T47D (cell line): ENCODE results near the gene C2CD4A.
A peak's percentile ranks its signal among the peaks of the same experiment; 100 is the strongest.

Source experiments
- DNase-seq, 2 experiments: peaks; one replicate each; pipeline versions ENCODE4 v3.0.0 to v3.0.0-alpha.2; 2011 to 2012; ENCODE audit warnings: low read depth in 1 of 2, low spot score in 1 of 2
- JUND ChIP-seq: IDR thresholded peaks from 2 replicates; pipeline ENCODE4 v1.6.1; 2012; ENCODE audit warnings: low read depth
- in situ Hi-C: cut with HindIII; loops from 2 replicates; pipeline ENCODE4 v1.10.0; 2016; ENCODE audit warnings: low sequenced_read_pairs, low pct_unique_long_range_greater_than_20kb

The C2CD4A gene

DNA sequence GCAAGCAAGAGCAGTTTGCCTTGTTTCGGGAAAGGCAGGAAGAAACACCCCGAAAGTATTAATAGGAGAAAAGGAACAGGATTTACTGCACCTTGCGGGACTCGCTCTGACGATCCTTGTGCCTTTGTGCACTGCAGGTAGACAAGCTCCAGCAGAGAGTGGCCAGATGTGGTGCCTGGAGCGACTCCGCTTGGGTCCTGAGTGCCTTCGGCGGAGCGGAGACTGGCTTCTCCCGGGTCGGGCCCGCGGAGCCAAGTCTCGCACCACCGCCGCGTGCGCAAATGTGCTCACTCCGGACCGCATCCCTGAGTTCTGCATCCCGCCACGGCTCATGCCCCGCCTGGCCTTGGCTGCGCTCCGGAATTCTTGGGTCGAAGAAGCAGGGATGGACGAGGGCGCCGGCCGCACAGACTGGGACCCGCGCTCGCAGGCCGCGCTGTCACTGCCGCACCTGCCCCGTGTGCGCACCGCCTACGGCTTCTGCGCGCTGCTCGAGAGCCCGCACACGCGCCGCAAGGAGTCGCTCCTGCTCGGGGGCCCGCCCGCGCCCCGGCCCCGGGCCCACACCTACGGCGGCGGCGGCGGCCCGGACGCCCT lies 769 bp downstream of the C2CD4A start:
- DNase-seq = peak in 1 of 2 experiments; percentile 37
- in situ Hi-C loops = no loop called here
- TF ChIP-seq JUND = no peak

DNA sequence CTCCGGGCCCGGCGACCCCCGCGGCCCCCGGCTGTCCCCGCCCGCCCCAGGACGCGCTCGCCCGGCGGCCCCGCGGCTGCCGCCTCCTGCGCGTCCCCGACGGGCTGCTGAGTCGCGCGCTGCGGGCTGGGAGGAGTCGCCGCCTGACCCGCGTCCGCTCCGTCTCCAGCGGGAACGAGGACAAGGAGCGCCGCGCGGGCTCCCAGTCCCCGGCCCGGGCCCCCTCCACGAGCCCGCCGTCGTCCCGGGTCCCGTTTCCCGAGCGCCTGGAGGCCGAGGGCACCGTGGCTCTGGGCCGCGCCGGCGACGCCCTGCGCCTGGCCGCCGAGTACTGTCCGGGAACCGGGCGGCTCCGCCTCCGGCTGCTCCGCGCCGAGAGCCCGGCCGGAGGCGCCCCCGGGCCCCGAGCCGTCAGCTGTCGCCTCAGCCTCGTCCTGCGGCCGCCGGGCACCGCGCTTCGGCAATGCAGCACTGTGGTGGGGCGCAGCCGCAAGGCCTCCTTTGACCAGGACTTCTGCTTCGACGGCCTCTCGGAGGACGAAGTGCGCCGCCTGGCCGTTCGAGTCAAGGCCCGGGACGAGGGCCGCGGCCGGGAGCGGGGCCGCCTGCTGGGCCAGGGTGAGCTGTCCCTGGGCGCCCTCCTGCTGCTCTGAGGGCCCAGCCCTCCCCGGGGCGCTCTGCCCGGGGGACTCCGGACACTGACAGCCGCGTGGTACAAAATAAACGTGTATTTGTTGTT lies 1.5 kb downstream of the C2CD4A start:
- TF ChIP-seq JUND = no peak
- DNase-seq = peak in 1 of 2 experiments; percentile 58
- in situ Hi-C loops = no loop called here

DNA sequence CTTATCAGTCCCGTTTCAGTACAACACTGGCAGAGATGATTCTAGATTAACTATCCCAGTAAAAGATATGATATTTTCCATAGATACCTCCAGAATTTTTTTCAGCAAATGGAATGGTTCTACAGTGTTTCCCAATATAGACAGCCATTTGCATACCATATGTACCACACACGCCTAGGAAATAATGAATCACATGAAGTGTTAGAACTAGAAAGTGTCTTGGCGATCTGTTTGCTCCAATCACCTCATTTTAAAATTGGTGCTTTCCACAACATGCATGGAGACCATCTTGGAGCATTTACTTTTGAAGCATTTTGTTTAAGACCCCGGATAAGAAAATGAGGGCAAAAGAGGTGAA lies 2.0 kb downstream of the C2CD4A start:
- in situ Hi-C loops = no loop called here
- DNase-seq = no peak
- TF ChIP-seq JUND = no peak

DNA sequence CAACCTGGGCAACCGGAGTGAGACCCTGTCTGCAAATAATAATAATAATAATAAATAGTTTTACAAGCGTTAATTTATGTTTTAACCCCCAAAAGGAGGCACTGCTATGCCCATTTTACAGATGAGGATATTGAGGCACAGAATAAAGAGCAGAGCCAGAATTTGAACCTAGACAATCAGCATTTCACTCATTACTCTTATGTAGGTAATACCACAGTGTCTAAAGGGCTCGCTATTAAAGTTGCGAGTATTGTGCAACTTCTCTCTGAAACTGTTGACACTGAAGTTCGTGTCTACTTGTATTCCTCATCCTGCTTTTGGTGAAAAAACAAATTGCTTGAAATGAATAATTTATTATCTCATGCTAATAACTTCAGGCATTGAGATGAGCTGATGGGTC lies 2.8 kb downstream of the C2CD4A start:
- no peak for TF ChIP-seq JUND
- in situ Hi-C loops = no loop called here
- DNase-seq = no peak

DNA sequence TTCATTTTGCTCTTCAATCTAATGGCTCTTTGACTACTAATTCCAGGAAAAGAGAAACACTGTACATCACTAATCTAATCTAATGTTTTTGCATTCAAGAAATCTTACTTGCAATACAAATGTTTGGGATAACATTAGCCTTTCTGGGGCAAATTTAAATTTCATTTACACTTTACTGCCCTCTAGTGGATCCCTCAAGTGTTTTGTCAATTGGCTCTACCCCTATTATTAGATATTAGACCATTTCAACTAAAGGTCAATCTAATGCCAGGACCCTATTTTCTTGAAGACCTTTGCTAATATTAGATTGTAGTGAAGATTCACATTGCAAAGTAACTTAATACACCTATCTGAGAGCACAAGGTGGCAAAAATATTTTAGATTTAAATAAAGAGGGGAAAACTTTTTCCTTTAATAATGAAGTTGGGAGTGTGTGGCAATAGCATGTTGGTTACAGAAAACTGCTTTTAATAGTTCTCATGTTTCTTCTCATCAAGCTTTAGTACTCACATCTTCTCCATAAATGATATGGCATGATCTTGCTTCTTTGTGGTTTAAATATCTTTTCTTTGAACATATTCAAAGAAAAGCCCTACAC lies 5.0 kb downstream of the C2CD4A start:
- peak; percentile 28 to 48 for DNase-seq
- in situ Hi-C loops = no loop called here
- no peak for TF ChIP-seq JUND

DNA sequence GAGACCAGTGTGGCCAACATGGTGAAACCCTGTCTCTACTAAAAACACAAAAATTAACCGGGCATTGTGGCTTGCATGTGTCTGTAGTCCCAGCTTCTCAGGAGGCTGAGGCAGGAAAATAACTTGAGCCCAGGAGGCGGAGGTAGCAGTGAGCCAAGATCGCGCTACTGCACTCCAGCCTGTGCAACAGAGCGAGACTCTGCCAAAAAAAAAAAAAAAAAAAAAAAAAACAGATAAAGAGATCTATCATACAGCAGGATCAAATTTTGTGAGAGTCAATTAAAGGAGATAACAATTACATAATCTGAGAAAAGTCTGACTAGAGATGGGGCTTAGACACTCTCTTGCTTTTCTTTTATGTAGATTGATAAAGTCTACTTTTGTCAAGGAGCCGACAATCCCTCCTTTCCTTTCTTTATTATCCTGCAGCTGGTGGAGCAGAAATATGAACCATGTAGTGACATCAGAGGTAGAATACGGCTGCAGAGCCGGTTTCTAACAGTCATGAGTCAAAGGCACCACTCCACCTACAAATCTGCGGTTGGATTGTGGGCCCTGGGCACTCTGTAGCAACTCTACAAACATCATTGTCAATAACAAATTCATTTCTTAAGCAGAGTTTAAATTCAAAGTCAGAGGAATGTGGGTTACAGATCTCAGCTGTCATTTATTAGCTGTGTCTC lies 9.0 kb downstream of the C2CD4A start:
- no peak; the same call in 1 of the 2 replicates for TF ChIP-seq JUND
- DNase-seq = peak; percentile 19 to 92
- in situ Hi-C loops = no loop called here

DNA sequence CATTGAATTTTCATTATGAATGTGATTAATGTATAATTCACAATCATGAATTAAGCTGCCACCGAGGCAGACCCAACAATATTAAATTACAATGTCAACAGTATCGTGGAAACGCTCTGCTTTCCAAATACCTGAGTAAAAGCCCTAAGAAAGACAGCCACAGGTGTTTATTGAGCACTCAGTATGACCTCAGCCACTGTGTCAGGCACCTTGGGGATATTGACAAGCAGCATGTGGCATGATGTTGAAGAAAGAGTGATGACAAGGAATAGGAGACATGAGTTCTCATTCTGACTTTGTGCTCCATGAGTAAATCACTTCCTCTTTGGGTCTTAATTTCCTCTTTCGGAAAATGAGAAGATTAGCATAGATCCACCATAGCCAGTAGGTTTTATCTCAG lies 12.8 kb downstream of the C2CD4A start:
- TF ChIP-seq JUND = no peak
- in situ Hi-C loops = no loop called here
- DNase-seq = peak in 1 of 2 experiments; percentile 35

DNA sequence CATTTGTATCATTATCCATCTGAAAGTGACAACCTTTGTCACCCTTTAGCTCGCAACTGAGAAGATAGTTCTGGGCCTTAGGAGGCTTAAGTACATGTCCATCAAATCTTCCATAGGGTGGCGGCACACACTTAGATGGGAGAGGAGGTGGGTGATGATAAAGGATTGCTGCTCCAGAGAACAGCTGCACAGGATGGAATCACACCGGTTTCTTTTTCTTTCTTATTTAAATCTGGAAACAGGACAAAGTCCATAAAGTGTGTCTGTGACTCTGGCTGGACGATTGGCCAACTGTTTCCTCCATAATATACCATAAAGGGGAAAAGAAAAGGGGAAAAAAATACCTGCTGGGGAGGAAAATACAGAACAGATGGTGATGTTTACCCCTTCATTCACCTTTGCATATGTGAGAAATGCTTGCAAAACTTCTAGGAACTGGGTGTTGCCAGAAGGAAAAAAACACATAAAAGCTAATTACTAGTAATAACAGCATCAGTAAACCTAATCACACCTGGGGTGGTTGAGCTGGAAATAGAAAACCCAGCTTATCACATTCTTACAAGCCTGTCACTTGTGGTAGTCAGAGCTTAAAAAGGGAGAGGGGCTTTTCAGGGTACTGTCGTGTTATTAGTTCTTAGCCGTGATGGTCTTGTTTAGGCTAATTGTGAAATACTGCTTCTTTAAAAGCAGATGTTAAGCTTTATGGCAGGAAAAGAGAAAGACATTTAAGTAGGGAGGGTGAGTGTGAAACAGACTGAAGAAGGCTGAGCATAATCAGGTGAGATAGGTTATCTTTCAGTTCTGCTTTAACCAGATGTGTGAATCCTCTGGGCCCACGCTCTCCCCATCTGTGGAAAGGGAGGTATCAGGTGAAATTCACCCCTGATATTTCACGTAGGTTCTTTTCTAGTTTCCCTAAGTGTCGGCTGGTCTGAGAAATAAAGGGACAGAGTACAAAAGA lies 16.7 kb downstream of the C2CD4A start:
- no peak for DNase-seq
- no peak for TF ChIP-seq JUND
- in situ Hi-C loops = no loop called here

DNA sequence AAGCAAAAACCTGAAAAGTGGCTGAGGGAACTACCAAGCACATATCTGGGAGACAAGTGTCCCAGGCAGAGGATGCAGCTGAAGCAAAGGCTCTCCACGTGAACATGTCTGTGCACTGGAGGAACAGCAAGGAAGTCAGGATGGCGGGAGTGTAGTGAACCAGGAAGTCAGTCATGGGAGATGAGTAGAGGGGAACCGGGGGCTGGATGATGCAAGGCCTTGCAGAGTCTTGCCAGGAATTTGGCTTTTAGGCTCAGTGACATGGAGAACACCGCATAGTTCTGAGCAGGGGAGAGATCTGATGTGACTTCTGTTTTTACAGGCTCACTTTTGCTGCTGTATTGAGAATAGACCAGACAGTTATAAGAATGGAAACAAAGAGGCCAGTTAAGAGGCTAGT lies 19.0 kb downstream of the C2CD4A start:
- no peak for TF ChIP-seq JUND
- in situ Hi-C loops = no loop called here
- DNase-seq = no peak

DNA sequence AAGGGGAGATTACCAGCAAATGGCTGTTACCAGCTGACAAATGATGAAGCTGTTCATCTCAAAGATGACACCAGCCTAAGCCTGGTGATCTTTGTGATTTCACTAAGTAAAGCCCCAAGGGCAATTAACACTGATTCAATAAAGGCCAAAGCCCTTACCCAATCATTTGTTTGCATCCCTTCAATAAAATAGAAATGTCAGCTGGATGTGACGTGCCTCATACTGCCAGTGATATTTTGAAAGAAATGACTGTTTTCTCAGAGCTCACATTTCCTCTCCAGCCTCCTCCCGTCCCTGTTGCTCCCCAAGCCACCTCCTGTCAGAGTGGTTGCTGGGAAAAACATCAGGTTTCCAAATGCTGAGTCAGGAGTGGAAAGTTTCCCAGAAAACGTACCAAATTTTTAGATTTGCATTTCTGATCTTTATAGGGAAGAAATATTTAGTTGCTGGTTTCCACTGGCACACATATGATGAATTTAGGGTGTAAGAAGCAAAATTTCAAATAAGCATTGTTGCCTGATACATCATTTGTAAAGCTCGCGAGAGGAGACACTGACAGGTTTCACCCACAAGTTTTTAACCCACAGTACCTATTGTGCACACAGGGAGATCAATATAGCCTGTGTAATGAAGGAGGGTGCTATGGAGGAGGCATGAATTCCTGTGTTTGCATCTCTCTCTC lies 21.0 kb downstream of the C2CD4A start:
- DNase-seq = no peak
- no peak for TF ChIP-seq JUND
- in situ Hi-C loops = no loop called here

DNA sequence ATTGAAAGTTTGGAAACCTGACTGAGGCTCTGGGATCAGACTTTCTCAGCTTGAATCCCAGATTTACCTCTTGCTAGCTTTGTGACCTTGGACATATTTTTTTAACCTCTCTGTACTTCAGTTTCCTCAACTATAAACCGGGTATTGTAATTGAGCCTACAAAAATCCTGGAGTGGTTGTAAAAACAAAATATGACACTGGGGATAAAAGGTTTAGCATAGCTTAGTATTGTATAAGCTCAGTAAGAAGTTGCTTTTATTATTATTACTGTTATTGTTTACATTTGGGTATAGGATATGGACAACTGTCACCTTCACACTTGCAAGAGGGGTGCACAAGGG lies 21.5 kb downstream of the C2CD4A start:
- no peak for DNase-seq
- TF ChIP-seq JUND = no peak
- in situ Hi-C loops = no loop called here

DNA sequence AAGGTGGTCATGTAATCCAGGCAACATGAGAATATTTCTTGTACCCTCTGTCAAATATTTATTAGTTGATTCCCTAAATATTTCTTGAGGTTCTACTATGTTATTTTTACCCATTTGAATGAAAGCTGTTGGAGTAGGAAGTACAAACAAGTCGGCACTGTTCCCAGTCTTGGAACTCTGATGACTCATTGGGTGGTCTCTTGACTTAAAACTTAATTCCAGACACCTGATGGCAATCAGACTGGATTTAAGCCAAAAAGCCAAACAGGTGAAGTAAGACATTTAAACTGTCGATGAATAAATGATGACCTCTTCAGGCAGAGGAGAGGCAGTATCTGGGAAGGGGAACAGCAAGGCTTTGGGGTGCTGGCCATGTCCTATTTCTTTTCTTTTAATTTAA lies 22.8 kb downstream of the C2CD4A start:
- DNase-seq = no peak
- no peak for TF ChIP-seq JUND
- in situ Hi-C loops = no loop called here
